Peyer's patch (tissue), 4 donors: ENCODE measurements around the gene UBE3A.

Experiments used
- POLR2A ChIP-seq, 2 donors: fragments of 450-650 bp; IDR thresholded peaks; one replicate each; pipeline ENCODE4 v1.5.1; 2017; ENCODE audit warnings: antibody characterized with exemption in 2 of 2, mild to moderate bottlenecking in 2 of 2, moderate library complexity in 2 of 2
- TF ChIP-seq, protein P1 (sequence below), 6 experiments: fragments of 450-650 bp in 4 of 6; fragments of 200-600 bp in 2 of 6; sonication (generic) in 1 of 6; IDR thresholded peaks; one replicate each; pipeline ENCODE4 v1.5.1; 2017 to 2019; ENCODE audit warnings: antibody characterized with exemption in 6 of 6, mild to moderate bottlenecking in 3 of 6, moderate library complexity in 1 of 6

- TF ChIP-seq, protein P1, sequence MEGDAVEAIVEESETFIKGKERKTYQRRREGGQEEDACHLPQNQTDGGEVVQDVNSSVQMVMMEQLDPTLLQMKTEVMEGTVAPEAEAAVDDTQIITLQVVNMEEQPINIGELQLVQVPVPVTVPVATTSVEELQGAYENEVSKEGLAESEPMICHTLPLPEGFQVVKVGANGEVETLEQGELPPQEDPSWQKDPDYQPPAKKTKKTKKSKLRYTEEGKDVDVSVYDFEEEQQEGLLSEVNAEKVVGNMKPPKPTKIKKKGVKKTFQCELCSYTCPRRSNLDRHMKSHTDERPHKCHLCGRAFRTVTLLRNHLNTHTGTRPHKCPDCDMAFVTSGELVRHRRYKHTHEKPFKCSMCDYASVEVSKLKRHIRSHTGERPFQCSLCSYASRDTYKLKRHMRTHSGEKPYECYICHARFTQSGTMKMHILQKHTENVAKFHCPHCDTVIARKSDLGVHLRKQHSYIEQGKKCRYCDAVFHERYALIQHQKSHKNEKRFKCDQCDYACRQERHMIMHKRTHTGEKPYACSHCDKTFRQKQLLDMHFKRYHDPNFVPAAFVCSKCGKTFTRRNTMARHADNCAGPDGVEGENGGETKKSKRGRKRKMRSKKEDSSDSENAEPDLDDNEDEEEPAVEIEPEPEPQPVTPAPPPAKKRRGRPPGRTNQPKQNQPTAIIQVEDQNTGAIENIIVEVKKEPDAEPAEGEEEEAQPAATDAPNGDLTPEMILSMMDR (IDR thresholded peaks at IDR 0.05), result no peak
- TF ChIP-seq POLR2A (IDR thresholded peaks at IDR 0.05), result no peak
Measured at GRCh38 chr15:25427861-25428260, 11.0 kb downstream of the UBE3A start.
